ENCODE measurements around the gene KSR1. TPM values are rescaled to one million over a fixed set of nuclear protein-coding genes. Genes with fewer than 3 reads are reported as not detected.

Gene KSR1
- total and polyA plus RNA-seq, 9 of the 15 experiments (the other 6 are each of a cell fraction or from before 2014, with no cell fraction given): 1.4 to 51.7 (median 18.4) TPM

GRCh38 chr17:27597188-27597580 is 140.9 kb downstream of the KSR1 start:
- no peaks in the 10 kb centered on the region for H3K9me1 ChIP-seq (ENCODE audit: control insufficient read depth, insufficient read depth, low read length)
- peaks cover 20 to 30% of the 10 kb centered on the region in 2 experiments for H3K4me1 ChIP-seq (replicated peaks in 1 of 2; ENCODE audit: control insufficient read depth in 2 of 2, insufficient read depth in 2 of 2, low read length in 2 of 2)
- H3K9me3 ChIP-seq (replicated peaks; ENCODE audit: control insufficient read depth, insufficient read depth, low read depth, low read length): no peaks in the 10 kb centered on the region
- H3K9ac ChIP-seq (ENCODE audit: insufficient read depth in 1 of 2, low read depth in 2 of 2, low read length in 2 of 2): peak overlapping the region in 1 of 2 experiments; percentile 70; a peak in 2 of 4 replicates
- no peak for FAIRE-seq
- POLR2A ChIA-PET: interaction anchor here (1.1 to 5.4 kb wide), 3 partner anchors 9 to 53 kb away, joined by 3 to 31 read pairs (median 3); no protein-coding TSS in a partner anchor
- H4K20me1 ChIP-seq (replicated peaks; ENCODE audit: control insufficient read depth, insufficient read depth, low read length): no peaks in the 10 kb centered on the region
- ATAC-seq: no peak
- peaks cover 84% of the 10 kb centered on the region for H3K36me3 ChIP-seq (ENCODE audit: control insufficient read depth, insufficient read depth, low read length)
- no peak overlapping the region for H3K4me2 ChIP-seq (ENCODE audit: insufficient read depth, low read length)
- no TSS peak for BruUV-seq (replicated peaks)
- intact Hi-C loops (cut with micrococcal nuclease) (no loop called here), in situ Hi-C loops (cut with MboI) (loop anchor here (10.0 kb wide), 1 partner anchor 222 kb away; no protein-coding TSS in a partner anchor)
- no peak overlapping the region for H3K27ac ChIP-seq (ENCODE audit: extremely low read depth, low read depth, low read length)
- WGBS (ENCODE audit: insufficient coverage, low coverage, missing lambda C conversion rate): 93% methylated on average over 7 of the region's 10 CpGs
- H3K4me3 ChIP-seq: no peak overlapping the region
- H2AFZ ChIP-seq (ENCODE audit: low read depth, low read length): no peak overlapping the region
- no peaks in the 10 kb centered on the region; the same call in 2 of the 3 replicates for H3K79me2 ChIP-seq (ENCODE audit: control insufficient read depth, insufficient read depth, low read length)
- CTCF ChIA-PET (ENCODE audit: low intra/inter-chr PET ratio): interaction anchor here (0.6 kb wide), 1 partner anchor 131 kb away, joined by 3 read pairs; no protein-coding TSS in a partner anchor
- DNase-seq (ENCODE audit: extremely low read depth in 1 of 4, low spot score in 3 of 4): no peak
- no peaks in the 10 kb centered on the region for H3K27me3 ChIP-seq (ENCODE audit: control insufficient read depth in 2 of 2, insufficient read depth in 2 of 2, low read length in 2 of 2)
- TF ChIP-seq KHSRP (IDR thresholded peaks at IDR 0.05) (no peak), PATZ1 (CRISPR knock-in tag; IDR thresholded peaks at IDR 0.05; ENCODE audit: borderline replicate concordance) (no peak), CBX5 (IDR thresholded peaks at IDR 0.05; ENCODE audit: borderline replicate concordance, low read depth) (no peak), PHB2 (IDR thresholded peaks at IDR 0.05; ENCODE audit: low read depth) (no peak), POLR2H (tag; IDR thresholded peaks at IDR 0.05; ENCODE audit: low read depth) (no peak), ZBTB17 (CRISPR knock-in tag; IDR thresholded peaks at IDR 0.05) (no peak), ASH1L (IDR thresholded peaks at IDR 0.05; ENCODE audit: borderline replicate concordance, low read depth, partially characterized antibody) (no peak), ZEB2 (IDR thresholded peaks at IDR 0.05) (no peak), UBTF (IDR thresholded peaks at IDR 0.05; ENCODE audit: borderline replicate concordance in 1 of 2, low read depth in 2 of 2, low read length in 2 of 2) (no peak)
- TF ChIP-seq, protein P1, sequence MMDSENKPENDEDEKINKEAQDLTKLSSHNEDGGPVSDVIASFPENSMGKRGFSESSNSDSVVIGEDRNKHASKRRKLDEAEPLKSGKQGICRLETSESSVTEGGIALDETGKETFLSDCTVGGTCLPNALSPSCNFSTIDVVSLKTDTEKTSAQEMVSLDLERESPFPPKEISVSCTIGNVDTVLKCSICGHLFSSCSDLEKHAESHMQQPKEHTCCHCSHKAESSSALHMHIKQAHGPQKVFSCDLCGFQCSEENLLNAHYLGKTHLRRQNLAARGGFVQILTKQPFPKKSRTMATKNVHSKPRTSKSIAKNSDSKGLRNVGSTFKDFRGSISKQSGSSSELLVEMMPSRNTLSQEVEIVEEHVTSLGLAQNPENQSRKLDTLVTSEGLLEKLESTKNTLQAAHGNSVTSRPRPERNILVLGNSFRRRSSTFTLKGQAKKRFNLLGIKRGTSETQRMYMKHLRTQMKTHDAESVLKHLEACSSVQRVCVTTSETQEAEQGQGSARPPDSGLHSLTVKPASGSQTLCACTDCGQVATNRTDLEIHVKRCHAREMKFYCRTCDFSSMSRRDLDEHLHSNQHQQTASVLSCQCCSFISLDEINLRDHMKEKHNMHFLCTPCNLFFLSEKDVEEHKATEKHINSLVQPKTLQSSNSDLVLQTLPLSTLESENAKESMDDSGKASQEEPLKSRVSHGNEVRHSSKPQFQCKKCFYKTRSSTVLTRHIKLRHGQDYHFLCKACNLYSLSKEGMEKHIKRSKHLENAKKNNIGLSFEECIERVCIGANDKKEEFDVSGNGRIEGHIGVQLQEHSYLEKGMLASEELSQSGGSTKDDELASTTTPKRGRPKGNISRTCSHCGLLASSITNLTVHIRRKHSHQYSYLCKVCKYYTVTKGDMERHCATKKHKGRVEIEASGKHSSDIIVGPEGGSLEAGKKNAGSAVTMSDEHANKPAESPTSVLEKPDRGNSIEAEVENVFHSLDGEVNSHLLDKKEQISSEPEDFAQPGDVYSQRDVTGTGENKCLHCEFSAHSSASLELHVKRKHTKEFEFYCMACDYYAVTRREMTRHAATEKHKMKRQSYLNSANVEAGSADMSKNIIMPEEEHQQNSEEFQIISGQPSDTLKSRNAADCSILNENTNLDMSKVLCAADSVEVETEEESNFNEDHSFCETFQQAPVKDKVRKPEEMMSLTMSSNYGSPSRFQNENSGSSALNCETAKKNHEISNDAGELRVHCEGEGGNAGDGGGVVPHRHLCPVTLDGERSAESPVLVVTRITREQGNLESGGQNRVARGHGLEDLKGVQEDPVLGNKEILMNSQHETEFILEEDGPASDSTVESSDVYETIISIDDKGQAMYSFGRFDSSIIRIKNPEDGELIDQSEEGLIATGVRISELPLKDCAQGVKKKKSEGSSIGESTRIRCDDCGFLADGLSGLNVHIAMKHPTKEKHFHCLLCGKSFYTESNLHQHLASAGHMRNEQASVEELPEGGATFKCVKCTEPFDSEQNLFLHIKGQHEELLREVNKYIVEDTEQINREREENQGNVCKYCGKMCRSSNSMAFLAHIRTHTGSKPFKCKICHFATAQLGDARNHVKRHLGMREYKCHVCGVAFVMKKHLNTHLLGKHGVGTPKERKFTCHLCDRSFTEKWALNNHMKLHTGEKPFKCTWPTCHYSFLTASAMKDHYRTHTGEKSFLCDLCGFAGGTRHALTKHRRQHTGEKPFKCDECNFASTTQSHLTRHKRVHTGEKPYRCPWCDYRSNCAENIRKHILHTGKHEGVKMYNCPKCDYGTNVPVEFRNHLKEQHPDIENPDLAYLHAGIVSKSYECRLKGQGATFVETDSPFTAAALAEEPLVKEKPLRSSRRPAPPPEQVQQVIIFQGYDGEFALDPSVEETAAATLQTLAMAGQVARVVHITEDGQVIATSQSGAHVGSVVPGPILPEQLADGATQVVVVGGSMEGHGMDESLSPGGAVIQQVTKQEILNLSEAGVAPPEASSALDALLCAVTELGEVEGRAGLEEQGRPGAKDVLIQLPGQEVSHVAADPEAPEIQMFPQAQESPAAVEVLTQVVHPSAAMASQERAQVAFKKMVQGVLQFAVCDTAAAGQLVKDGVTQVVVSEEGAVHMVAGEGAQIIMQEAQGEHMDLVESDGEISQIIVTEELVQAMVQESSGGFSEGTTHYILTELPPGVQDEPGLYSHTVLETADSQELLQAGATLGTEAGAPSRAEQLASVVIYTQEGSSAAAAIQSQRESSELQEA (IDR thresholded peaks at IDR 0.05; ENCODE audit: low read depth): no peak
